CD8-positive, alpha-beta memory T cell (primary cell): Measurements from ENCODE around the gene CACNA1B. TPM values are rescaled to one million over a fixed set of nuclear protein-coding genes. Genes with fewer than 3 reads are reported as not detected.
"Not testable (repeated sequence)": the region's sequence is repeated elsewhere in the genome, so short reads cannot be mapped to it uniquely, and the experiment has no call there.

Source experiments
- CTCF ChIA-PET: fragments of 350-600 bp; sonication (Branson Sonifier 250); formaldehyde crosslinking; loops from one replicate; lab custom pipeline; 2021; ENCODE audit warnings: antibody characterized with exemption; lab: Charles Lee
- POLR2A ChIA-PET: fragments of 350-600 bp; sonication (Branson Sonifier 250); formaldehyde crosslinking; loops from one replicate; lab custom pipeline; 2021; ENCODE audit warnings: antibody characterized with exemption; lab: Charles Lee
- DNase-seq, 5 donors: peaks; one replicate each; pipeline versions ENCODE4 v3.0.0 to v3.0.0-alpha.2; 2020 to 2022; ENCODE audit warnings: mixed read lengths in 1 of 5
- H3K27ac ChIP-seq: one replicate; pipeline ENCODE4 v1.7.0; 2013; ENCODE audit warnings: low read depth, mild to moderate bottlenecking, low read length, moderate library complexity
- H3K27me3 ChIP-seq: 2 replicates; pipeline ENCODE4 v1.7.0; 2013; ENCODE audit warnings: low read length, mild to moderate bottlenecking; ENCODE audit not compliant: insufficient read depth, poor library complexity, severe bottlenecking
- H3K36me3 ChIP-seq: 2 replicates; pipeline ENCODE4 v1.7.0; 2013; ENCODE audit warnings: mild to moderate bottlenecking, low read length, moderate library complexity; ENCODE audit not compliant: insufficient read depth
- H3K4me1 ChIP-seq: 2 replicates; pipeline ENCODE4 v1.7.0; 2013; ENCODE audit warnings: mild to moderate bottlenecking, low read length, moderate library complexity; ENCODE audit not compliant: insufficient read depth
- H3K4me3 ChIP-seq: 2 replicates; pipeline ENCODE4 v1.7.0; 2013; ENCODE audit warnings: mild to moderate bottlenecking, low read length
- H3K9me3 ChIP-seq: 2 replicates; pipeline ENCODE4 v1.7.0; 2013; ENCODE audit warnings: mild to moderate bottlenecking, low read length
- H3K27ac Mint-ChIP-seq, 8 donors: one replicate each; pipeline ENCODE4 v1.8.0; 2020 to 2021; ENCODE audit warnings: mixed read lengths in 8 of 8, mild to moderate bottlenecking in 6 of 8, inconsistent platforms in 3 of 8, moderate library complexity in 3 of 8
- H3K27me3 Mint-ChIP-seq, 2 donors: one replicate each; pipeline ENCODE4 v1.8.0; 2020 to 2021; ENCODE audit warnings: mixed read lengths in 2 of 2, mild to moderate bottlenecking in 1 of 2, moderate library complexity in 1 of 2
- H3K36me3 Mint-ChIP-seq, 3 donors: one replicate each; pipeline ENCODE4 v1.8.0; 2020 to 2021; ENCODE audit warnings: mixed read lengths in 3 of 3, inconsistent platforms in 1 of 3, mild to moderate bottlenecking in 1 of 3
- H3K4me1 Mint-ChIP-seq, 3 donors: one replicate each; pipeline ENCODE4 v1.8.0; 2020 to 2021; ENCODE audit warnings: mixed read lengths in 3 of 3, inconsistent platforms in 1 of 3, mild to moderate bottlenecking in 1 of 3
- H3K4me3 Mint-ChIP-seq, 7 donors: one replicate each; pipeline ENCODE4 v1.8.0; 2020 to 2021; ENCODE audit warnings: mixed read lengths in 7 of 7, mild to moderate bottlenecking in 6 of 7, moderate library complexity in 4 of 7, inconsistent platforms in 2 of 7
- H3K9me3 Mint-ChIP-seq, 5 donors: one replicate each; pipeline ENCODE4 v1.8.0; 2020 to 2022; ENCODE audit warnings: mixed read lengths in 5 of 5, mild to moderate bottlenecking in 3 of 5, moderate library complexity in 2 of 5, inconsistent platforms in 1 of 5
- polyA plus RNA-seq: library from polyadenylated mRNA; unstranded; fragments of 300-500 nt; fragmentation: Illumina TruSeq; gene quantifications from one replicate; pipeline ENCODE4 v1.2.3, GENCODE V29; 2021
- total RNA-seq, 2 experiments: library from RNA; stranded (reverse); gene quantifications; one replicate each; pipeline ENCODE4 v1.2.3, GENCODE V29; 2021

CACNA1B gene
- total and polyA plus RNA-seq, 3 experiments from 2014 or later, result not detected

GRCh38 chr9:137888621-137889020 lies 11.0 kb downstream of the CACNA1B start:
- H3K27me3 ChIP-seq, DNase-seq, POLR2A ChIA-PET, H3K27ac Mint-ChIP-seq, H3K9me3 Mint-ChIP-seq, H3K4me1 ChIP-seq, H3K27me3 Mint-ChIP-seq, CTCF ChIA-PET, H3K36me3 Mint-ChIP-seq, H3K27ac ChIP-seq, H3K4me1 Mint-ChIP-seq, H3K4me3 ChIP-seq, H3K36me3 ChIP-seq, H3K4me3 Mint-ChIP-seq, H3K9me3 ChIP-seq: not testable (repeated sequence)

GRCh38 chr9:137889966-137890365 lies 12.4 kb downstream of the CACNA1B start:
- H3K9me3 ChIP-seq, H3K27me3 Mint-ChIP-seq, H3K27ac Mint-ChIP-seq, H3K4me3 Mint-ChIP-seq, H3K27me3 ChIP-seq, H3K4me1 Mint-ChIP-seq, H3K4me3 ChIP-seq, H3K36me3 Mint-ChIP-seq, H3K9me3 Mint-ChIP-seq, DNase-seq, H3K27ac ChIP-seq, CTCF ChIA-PET, POLR2A ChIA-PET, H3K36me3 ChIP-seq, H3K4me1 ChIP-seq: not testable (repeated sequence)

GRCh38 chr9:137890768-137891587 lies 13.4 kb downstream of the CACNA1B start:
- H3K27me3 ChIP-seq, H3K4me1 Mint-ChIP-seq, H3K9me3 ChIP-seq, H3K27ac ChIP-seq, H3K4me3 ChIP-seq, DNase-seq, H3K27ac Mint-ChIP-seq, H3K36me3 Mint-ChIP-seq, POLR2A ChIA-PET, H3K9me3 Mint-ChIP-seq, H3K4me3 Mint-ChIP-seq, H3K36me3 ChIP-seq, CTCF ChIA-PET, H3K4me1 ChIP-seq, H3K27me3 Mint-ChIP-seq: not testable (repeated sequence)

- Mint-ChIP-seq H3K4me3 (no peak overlapping the region), H3K27me3 (peaks cover 0 to 1% of the 10 kb centered on the region in 2 donors), H3K4me1 (no peaks in the 10 kb centered on the region), H3K27ac (no peak overlapping the region), H3K9me3 (no peaks in the 10 kb centered on the region), H3K36me3 (no peaks in the 10 kb centered on the region)
- DNase-seq, result no peak
- Histone ChIP-seq H3K27ac (no peak overlapping the region), H3K27me3 (no peaks in the 10 kb centered on the region), H3K4me3 (no peak overlapping the region), H3K9me3 (no peaks in the 10 kb centered on the region), H3K36me3 (no peaks in the 10 kb centered on the region), H3K4me1 (no peaks in the 10 kb centered on the region)
- ChIA-PET CTCF (no interaction called here), POLR2A (no interaction called here)
Measured at GRCh38 chr9:137891588-137892423, 14.2 kb downstream of the CACNA1B start.

- CTCF ChIA-PET, result no interaction called here
- Histone ChIP-seq H3K36me3 (no peaks in the 10 kb centered on the region), H3K4me1 (no peaks in the 10 kb centered on the region), H3K9me3 (no peaks in the 10 kb centered on the region), H3K27ac (no peak overlapping the region), H3K4me3 (no peak overlapping the region), H3K27me3 (no peaks in the 10 kb centered on the region)
- no peaks in the 10 kb centered on the region for H3K4me1 Mint-ChIP-seq
- H3K4me3 Mint-ChIP-seq, result no peak overlapping the region
- H3K27ac Mint-ChIP-seq, result no peak overlapping the region
- POLR2A ChIA-PET, result no interaction called here
- DNase-seq, result no peak
- peaks cover 0 to 1% of the 10 kb centered on the region in 2 donors for H3K27me3 Mint-ChIP-seq
- peaks cover 0 to 1% (median 0%) of the 10 kb centered on the region in 5 donors for H3K9me3 Mint-ChIP-seq
- H3K36me3 Mint-ChIP-seq, result no peaks in the 10 kb centered on the region
Measured at GRCh38 chr9:137892424-137893191, 15.0 kb downstream of the CACNA1B start.

GRCh38 chr9:137893670-137894069 lies 16.1 kb downstream of the CACNA1B start:
- Histone ChIP-seq H3K36me3 (no peaks in the 10 kb centered on the region), H3K4me3 (no peak overlapping the region), H3K27ac (no peak overlapping the region), H3K27me3 (no peaks in the 10 kb centered on the region), H3K4me1 (no peaks in the 10 kb centered on the region), H3K9me3 (no peaks in the 10 kb centered on the region)
- DNase-seq, result no peak
- no peak overlapping the region for H3K27ac Mint-ChIP-seq
- H3K4me3 Mint-ChIP-seq, result no peak overlapping the region
- ChIA-PET CTCF (no interaction called here), POLR2A (no interaction called here)
- no peaks in the 10 kb centered on the region for H3K4me1 Mint-ChIP-seq
- H3K27me3 Mint-ChIP-seq, result peaks cover 0 to 4% of the 10 kb centered on the region in 2 donors
- H3K36me3 Mint-ChIP-seq, result no peaks in the 10 kb centered on the region
- peaks cover 0 to 6% (median 4%) of the 10 kb centered on the region in 5 donors for H3K9me3 Mint-ChIP-seq

GRCh38 chr9:137899551-137900360 lies 22.2 kb downstream of the CACNA1B start:
- Mint-ChIP-seq H3K27me3 (peaks cover 19 to 24% of the 10 kb centered on the region in 2 donors), H3K27ac (no peak overlapping the region), H3K9me3 (peaks cover 0 to 8% (median 5%) of the 10 kb centered on the region in 5 donors), H3K4me3 (no peak overlapping the region), H3K4me1 (no peaks in the 10 kb centered on the region), H3K36me3 (no peaks in the 10 kb centered on the region)
- H3K4me3 ChIP-seq, result no peak overlapping the region
- H3K27ac ChIP-seq, result no peak overlapping the region
- no peaks in the 10 kb centered on the region for H3K27me3 ChIP-seq
- ChIA-PET CTCF (no interaction called here), POLR2A (no interaction called here)
- no peak for DNase-seq
- no peaks in the 10 kb centered on the region for H3K36me3 ChIP-seq
- peaks cover 3% of the 10 kb centered on the region for H3K9me3 ChIP-seq
- no peaks in the 10 kb centered on the region for H3K4me1 ChIP-seq
